ENCODE results near the gene SHH.
A peak's percentile ranks its signal among the peaks of the same experiment; 100 is the strongest.

Gene SHH

DNA sequence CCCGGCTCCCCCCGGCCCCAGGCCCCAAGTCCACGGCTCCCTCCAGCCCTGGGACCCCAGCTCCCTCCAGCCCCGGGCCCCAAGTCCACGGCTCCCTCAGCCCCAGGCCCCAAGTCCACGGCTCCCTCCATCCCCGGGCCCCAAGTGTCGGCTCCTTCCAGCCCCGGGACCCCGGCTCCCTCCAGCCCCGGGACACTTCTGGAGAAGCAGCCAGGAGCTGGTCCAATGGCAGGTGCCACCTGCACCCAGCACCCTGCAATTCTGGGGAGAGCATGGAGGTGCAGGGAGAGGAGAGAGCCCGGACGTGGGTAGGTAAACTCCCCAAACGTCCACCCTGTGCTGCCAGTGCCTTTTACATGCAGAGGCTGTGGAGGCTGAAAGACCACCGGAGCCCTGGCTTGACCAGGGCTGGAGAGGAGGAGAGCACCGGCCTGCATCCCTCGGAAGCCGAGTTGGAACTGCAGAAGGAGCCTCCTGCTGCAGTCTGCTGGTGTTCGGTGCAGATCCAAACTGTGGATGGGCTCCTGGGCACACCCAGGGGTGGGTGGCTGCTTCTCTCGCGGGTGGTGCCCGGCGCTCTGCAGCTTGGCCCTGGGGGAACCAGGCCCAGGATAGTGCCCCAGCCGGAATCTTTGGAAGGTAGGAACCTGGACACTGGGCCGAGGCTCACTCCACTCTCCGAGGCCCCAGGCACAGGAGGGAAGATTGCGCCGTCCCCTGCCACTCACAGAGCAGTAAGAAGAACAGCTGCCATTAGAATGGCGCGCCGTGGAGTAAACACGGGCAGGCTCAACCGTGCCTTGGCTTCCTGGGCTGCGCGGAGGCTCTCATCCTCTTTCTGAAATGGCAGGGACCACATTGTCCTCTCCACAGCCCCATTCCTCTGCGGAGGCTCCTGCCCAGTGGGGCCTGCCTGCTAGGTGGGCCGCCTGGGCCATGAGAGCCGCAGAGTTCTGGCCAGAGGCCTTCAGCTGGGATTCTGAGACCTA lies 14.7 kb downstream of the SHH start:
- in situ Hi-C loops (cut with MboI; ENCODE audit: low pct_unique_long_range_greater_than_20kb, low sequenced_read_pairs), result loop anchor here (25.0 kb wide), 1 partner anchor 1015 kb away; no protein-coding TSS in a partner anchor
- no peak for DNase-seq

DNA sequence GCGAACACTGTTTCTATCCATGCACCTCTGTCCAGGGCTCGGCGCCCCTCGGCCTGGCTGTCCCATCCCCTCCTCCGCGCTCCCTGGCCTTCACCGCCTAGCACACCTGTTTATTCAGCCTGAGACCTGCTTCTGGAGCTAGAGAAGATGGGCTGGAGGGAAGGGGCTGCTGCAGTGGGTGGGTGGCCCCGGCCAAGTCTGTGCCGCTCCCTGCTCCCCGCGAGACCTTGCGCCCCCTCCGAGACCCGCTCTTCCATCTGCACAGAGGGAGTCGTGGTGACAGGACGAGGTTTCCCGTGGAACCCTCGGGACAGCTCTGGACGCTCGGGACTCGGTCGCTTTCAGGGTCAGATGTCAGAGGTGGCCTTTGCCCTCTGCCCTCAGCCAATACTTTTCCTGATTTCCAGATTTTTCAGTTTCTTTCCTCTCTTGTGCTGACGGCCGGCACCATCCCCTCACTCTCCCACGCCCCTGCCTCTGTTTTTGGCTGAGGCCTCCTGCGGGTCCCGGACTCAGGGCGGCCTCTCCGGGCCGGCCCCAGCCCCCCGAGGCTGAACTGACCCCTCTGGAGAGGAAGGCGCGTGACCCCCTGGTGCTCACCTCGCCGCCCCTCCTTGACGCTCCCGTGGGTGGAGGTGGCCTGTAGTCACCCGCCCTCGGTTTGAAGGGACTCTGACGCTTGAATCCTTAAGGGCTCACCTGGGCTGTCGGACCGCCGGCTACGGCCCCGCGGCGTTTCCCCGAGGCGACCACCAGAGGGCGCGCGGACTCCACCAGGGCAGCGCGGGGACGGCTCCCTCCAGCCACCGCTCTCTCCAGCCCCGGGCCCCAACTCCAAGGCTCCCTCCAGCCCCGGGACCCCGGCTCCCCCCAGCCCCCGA lies 15.6 kb downstream of the SHH start:
- peak; percentile 66 for DNase-seq
- in situ Hi-C loops (cut with MboI; ENCODE audit: low pct_unique_long_range_greater_than_20kb, low sequenced_read_pairs), result loop anchor here (25.0 kb wide), 1 partner anchor 1016 kb away; no protein-coding TSS in a partner anchor

DNA sequence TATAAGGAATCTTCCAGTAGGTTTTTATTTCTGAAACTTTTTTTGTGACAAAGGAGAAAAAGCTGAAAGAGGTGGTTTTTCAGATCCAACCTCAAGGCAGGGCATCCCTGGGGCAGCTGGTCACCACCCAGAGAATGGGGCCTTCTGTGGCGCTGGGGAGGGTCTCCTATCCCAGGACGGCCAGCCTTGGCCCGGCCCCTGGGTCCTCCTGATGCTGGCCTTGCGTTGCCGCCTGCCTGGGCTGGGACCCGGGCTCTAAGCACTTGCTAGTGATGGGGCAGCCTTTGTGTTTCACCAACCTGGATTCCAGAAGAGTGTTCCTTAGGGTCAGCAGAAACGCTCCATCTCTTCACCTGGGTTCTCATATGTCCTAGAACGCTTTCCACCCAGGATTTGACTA lies 16.3 kb downstream of the SHH start:
- in situ Hi-C loops (cut with MboI; ENCODE audit: low pct_unique_long_range_greater_than_20kb, low sequenced_read_pairs), result loop anchor here (25.0 kb wide), 1 partner anchor 1016 kb away; no protein-coding TSS in a partner anchor

DNA sequence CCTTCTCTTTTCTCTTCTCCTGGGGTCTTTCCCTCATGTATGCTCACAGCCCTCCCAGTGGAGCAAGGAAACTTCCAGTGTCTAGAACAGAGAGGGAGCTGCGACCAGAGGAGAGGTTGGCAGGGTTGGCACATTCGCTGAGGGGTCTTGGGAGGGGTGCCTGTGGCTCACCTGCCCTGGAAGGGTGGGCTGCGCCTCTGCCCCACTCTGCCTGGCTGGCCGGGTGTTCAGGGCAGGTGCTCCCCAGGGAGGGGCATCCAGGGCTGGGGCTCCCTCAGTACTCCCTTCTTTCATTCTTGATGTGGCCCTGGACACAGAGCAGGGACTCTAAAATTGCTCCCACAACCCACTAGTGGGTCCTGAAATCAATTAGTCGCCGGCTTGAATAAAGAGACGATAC lies 16.9 kb downstream of the SHH start:
- in situ Hi-C loops (cut with MboI; ENCODE audit: low pct_unique_long_range_greater_than_20kb, low sequenced_read_pairs), result loop anchor here (25.0 kb wide), 1 partner anchor 1017 kb away; no protein-coding TSS in a partner anchor

More for the DNA sequence above, 16.3 kb downstream of the SHH start:
- DNase-seq, result no peak

DNA sequence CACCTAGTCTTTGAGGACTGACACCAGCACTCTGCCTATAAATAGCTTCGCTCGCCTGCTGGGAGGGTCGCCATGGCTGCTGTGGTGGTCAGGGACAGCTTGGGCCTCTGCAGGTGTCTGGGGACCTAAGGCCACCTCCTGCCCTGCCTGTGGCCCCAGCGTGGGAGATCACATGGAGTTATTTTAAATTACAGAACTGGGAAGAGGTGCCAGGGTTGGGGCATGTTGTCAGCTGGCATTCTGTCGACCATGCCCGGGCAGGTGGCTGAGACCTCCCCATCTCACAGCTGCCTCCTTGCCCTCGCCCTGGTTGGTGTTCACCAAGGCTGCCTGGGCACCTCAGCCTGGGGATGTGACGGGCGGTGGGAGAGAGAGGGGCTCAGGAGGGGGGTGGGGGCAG lies 18.1 kb downstream of the SHH start:
- in situ Hi-C loops (cut with MboI; ENCODE audit: low pct_unique_long_range_greater_than_20kb, low sequenced_read_pairs), result loop anchor here (25.0 kb wide), 1 partner anchor 1018 kb away; no protein-coding TSS in a partner anchor
- no peak for DNase-seq

More for the DNA sequence above, 16.9 kb downstream of the SHH start:
- DNase-seq, result no peak

DNA sequence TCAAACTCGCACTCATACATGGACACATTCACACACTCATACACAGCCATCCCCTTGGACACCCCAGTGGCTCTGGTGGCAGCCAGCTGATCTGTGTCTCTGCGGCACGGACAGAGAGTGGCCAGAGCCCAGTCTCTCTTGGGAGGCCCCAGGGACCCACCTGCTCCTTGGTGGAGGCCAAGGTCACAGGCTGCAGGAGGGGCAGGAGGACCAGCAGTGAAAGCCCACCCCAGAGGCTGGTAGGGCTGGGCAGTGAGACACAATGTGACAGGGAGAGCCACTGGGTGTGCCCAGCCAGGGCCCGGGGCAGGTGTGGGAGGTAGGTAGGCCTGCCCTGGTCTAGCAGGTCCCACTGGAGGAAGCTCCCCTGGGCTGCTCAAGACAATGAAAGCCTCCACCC lies 18.5 kb downstream of the SHH start:
- no peak for DNase-seq
- in situ Hi-C loops (cut with MboI; ENCODE audit: low pct_unique_long_range_greater_than_20kb, low sequenced_read_pairs), result loop anchor here (25.0 kb wide), 1 partner anchor 1019 kb away; no protein-coding TSS in a partner anchor

DNA sequence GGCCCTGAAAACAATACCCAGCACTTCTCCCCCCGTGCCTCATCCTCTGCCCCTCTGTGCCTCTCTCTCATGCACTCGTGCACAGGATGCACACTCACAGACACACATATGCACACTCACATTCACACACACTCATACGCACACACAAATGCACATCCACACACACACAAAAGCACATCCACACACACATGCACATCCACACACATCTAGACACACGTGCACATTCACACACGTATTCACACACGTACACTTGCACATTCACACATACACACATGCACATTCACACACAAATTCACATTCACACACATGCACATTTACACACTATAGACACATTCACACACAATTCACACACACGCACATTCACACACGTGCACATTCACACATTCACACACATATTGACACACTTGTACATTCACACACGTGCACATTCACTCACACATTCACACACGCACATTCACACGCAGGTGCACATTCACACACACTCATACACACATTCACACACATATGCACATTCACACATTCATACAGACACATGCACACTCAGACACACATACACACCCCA lies 19.2 kb downstream of the SHH start:
- DNase-seq, result no peak
- in situ Hi-C loops (cut with MboI; ENCODE audit: low pct_unique_long_range_greater_than_20kb, low sequenced_read_pairs), result loop anchor here (25.0 kb wide), 1 partner anchor 1019 kb away; no protein-coding TSS in a partner anchor

DNA sequence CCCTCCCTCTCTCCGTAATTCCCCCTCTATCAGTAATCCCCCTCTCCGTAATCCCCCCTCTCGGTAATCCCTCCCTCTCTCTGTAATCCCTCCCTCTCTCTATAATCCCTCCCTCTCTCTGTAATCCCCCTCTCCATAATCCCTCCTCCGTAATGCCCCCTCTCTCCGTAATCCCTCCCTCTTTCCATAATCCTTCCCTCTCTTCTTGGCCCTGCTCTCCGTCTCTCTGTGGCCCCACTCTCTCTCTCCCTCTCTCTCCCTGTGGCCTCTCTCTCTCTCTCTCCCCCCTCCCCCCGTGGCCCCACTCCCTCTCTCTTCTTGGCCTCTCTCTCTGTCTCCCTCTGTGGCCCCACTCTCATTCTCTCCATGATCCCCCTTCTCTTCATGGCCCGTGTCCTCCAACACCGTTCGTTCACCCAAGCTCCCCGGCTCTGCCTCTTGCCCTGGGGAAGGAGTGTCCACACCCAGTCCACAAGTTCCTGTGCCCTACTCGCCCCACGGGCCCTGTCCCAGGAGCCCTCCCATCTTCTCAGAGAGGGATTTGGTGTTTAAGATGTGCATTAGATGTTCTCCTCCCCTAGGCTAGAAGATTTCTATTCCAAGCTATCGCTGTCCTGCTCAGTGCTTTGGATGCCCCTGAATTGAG lies 19.8 kb downstream of the SHH start:
- no peak for DNase-seq
- in situ Hi-C loops (cut with MboI; ENCODE audit: low pct_unique_long_range_greater_than_20kb, low sequenced_read_pairs), result loop anchor here (25.0 kb wide), 1 partner anchor 1020 kb away; no protein-coding TSS in a partner anchor

DNA sequence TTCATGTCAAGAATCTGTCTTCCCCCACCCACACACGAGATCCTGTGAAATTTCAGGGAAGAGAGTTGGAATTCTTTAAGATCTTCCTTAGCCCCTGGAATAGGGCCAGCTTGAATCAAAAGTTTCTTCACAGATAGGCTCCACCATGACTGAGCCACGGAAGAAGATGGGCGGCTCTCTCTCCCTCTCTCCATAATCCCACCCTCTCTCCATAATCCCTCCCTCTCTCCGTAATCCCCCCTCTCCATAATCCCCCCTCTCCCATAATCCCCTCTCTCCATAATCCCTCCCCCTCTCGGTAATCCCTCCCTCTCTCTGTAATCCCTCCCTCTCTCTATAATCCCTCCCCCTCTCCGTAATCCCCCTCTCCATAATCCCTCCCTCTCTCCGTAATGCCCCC lies 20.4 kb downstream of the SHH start:
- no peak for DNase-seq
- in situ Hi-C loops (cut with MboI; ENCODE audit: low pct_unique_long_range_greater_than_20kb, low sequenced_read_pairs), result loop anchor here (25.0 kb wide), 1 partner anchor 1020 kb away; no protein-coding TSS in a partner anchor

DNA sequence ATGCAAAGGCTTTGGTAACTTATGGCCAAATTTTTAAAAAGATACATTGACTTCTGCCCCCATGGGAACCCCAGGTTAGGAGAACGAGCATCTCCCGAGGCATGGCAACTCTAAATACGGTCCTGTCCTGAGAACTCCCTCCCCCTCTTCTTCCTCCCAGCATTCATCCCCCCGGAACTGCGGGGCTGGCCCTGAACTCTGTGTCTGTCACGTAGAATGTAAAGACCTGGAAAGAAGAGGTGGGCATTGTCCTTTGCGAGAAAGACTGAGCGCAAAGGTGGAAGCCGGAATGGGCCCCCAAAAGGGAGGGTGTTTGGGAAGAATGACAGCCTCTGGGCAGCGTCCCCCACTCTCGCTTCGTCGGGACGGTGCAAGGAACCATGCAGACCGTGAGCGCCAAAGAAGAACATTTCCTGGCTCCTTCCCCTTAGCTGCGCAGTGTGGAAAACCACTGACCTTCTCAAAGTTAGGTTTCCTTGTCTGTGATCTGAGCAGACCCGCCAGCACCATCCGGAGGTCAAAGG lies 21.0 kb downstream of the SHH start:
- DNase-seq, result no peak
- in situ Hi-C loops (cut with MboI; ENCODE audit: low pct_unique_long_range_greater_than_20kb, low sequenced_read_pairs), result loop anchor here (25.0 kb wide), 1 partner anchor 1021 kb away; no protein-coding TSS in a partner anchor

DNA sequence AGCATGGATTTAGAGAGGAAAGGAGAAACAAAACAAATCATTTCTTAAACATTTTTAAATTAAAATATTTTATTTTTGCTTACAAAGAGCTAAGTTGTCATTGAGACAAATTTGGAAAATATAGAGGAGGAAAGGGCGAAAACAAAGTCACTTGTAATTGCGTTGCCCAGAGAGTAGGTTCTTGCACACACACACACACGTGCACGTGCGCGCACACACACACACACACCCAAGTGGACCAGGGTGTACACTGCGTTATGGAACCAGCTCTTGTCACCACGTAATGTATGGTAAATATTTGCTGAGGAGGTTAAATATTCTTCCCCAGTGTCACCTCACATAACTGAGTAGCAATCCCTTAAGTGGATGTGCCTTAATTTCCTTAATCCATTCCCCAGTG lies 21.6 kb downstream of the SHH start:
- in situ Hi-C loops (cut with MboI; ENCODE audit: low pct_unique_long_range_greater_than_20kb, low sequenced_read_pairs), result loop anchor here (25.0 kb wide), 1 partner anchor 1022 kb away; no protein-coding TSS in a partner anchor
- no peak for DNase-seq

DNA sequence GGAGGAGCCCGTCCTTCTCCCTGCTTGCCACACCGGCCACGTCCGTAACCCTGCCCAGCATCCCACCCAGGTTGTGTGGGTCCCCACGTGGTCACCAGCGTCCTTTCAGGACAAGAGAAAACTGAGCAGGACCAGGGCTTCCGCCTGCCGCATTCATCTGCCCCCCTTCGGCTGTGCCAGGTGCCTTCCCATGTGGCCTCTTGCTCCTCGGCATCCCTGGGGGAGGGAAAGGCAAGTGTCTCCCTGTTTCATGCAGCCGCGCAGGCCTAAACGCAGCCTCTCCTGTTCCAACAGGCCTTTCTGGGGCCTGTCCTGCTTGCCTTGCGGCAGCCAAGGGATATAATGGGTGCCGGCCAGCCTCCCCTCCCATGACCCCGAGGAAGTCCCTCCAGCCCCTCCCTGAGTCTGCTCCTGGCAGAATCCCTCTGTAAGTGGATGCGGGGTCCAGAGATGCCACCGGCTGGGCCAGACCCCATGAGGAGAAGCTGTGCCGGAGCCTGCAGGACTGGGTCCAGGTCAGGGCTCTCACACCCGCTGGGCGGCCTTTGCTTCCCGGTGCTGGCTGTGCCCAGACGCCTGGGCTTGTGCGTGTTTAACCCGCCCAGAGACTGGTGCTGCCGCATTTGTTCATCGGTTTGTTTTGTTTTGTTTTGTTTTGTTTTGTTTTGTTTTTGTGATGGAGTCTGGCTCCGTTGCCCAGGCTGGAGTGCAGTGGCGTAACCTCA lies 23.1 kb downstream of the SHH start:
- DNase-seq, result no peak
- in situ Hi-C loops (cut with MboI; ENCODE audit: low pct_unique_long_range_greater_than_20kb, low sequenced_read_pairs), result loop anchor here (25.0 kb wide), 1 partner anchor 1023 kb away; no protein-coding TSS in a partner anchor

DNA sequence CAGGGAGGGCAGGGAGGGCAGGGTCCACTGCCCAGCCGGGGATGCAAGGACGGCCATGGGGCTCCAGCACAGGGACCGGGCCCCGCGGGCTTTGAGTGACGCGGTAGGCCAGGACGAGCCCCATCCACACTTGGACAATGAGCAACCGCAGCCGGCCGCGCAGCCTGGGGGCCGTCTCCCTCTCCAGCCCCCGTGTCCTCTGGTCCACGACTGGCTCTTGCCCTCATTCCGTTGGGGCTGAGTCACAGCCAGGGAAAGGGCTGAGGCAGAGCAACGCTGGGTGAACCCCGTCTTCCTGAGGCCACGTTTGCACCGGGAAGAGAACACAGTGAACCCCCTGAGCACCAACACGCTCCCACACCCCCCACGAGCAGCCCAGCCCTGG lies 23.7 kb downstream of the SHH start:
- in situ Hi-C loops (cut with MboI; ENCODE audit: low pct_unique_long_range_greater_than_20kb, low sequenced_read_pairs), result loop anchor here (25.0 kb wide), 1 partner anchor 1024 kb away; no protein-coding TSS in a partner anchor
- DNase-seq, result no peak

DNA sequence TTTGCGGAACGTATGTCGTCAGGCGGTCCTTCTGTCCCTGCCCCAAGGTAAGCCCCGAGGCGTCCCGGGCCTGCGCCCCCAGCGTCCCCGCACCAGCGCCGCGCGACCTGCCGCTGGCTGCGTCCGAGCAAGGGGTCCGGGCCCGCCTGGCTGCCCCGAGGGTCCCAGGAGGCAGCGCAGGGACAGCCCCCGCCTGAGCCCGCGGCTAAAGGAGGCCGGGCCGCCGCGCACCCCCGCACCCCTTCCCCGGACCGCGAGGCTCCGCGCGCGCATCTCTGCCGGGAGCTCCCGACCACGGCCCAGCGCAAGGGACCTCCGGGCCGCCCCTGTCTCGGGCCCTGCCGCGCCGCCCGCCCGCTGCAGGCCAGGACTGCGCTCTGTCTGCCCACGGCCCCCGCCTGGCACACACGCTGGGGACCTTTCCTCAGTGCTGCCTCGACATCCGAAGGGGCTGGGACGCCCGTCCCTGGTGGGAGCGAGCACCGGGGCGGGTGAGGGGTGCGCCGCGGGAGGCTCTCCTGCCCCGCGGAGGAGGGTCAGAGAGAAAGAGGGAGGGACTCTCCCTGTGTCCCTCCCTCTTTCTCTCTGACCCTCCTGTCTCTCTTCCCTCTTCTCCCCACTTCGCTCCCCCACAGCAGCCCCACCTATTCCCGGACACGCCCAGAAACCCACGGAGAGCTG lies 25.0 kb downstream of the SHH start:
- in situ Hi-C loops (cut with MboI; ENCODE audit: low pct_unique_long_range_greater_than_20kb, low sequenced_read_pairs), result loop anchor here (25.0 kb wide), 1 partner anchor 1025 kb away; no protein-coding TSS in a partner anchor
- no peak for DNase-seq

DNA sequence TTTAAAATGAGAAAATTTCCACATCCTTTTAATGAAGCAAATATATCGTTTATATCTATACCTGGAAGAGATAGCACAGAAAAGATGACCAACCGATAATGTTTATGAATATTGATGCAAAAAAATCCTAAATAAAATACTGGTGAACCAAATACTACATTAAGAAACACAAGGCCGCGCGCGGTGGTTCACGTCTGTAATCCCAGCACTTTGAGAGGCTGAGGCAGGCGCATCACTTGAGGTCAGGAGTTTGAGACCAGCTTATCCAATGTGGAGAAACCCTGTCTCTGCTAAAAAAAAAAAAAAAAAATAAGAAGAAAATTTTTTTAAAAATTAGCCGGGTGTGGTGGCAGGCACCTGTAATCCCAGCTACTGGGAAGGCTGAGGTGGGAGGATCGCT lies 25.8 kb downstream of the SHH start:
- in situ Hi-C loops (cut with MboI; ENCODE audit: low pct_unique_long_range_greater_than_20kb, low sequenced_read_pairs), result loop anchor here (25.0 kb wide), 1 partner anchor 1026 kb away; no protein-coding TSS in a partner anchor
- DNase-seq, result no peak

DNA sequence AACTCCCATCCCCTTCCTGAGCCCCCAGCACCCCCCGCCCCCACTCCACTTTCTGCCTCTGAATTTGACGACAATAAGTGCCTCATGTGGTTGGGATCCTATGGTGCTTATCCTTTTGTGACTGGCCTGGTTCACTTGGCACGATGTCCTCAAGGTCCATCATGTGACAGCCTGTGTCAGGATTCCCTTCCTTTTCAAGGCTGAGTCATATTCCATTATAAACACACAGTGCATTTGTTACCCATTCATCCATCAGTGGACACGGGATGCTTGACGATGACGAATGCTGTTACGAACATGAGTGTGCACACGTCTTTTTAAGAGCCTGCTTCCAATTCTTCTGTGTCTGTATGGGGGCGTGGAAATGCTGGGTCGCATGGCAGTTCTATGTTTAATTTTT lies 26.7 kb downstream of the SHH start:
- in situ Hi-C loops (cut with MboI; ENCODE audit: low pct_unique_long_range_greater_than_20kb, low sequenced_read_pairs), result loop anchor here (25.0 kb wide), 1 partner anchor 1027 kb away; no protein-coding TSS in a partner anchor
- no peak for DNase-seq

DNA sequence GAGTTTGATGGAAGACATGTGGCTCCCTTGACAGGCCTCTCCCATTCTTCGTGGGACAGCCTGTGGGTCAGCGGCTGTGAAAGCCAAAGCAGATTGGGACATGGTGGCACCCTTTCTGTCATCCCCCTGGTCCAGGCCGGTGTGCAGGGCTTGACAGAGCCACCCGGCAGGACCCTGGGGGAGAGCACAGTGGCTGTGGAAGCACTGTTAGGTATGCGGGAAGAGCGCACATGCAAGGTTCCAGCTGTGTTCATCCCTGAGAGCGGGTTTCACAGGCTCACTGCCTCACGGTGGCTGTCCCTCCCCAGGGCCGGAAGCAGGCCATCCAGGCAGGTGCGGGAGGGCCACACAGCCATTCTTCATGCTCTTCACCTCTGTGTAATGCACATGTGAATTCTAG lies 29.8 kb downstream of the SHH start:
- no peak for DNase-seq
- in situ Hi-C loops (cut with MboI; ENCODE audit: low pct_unique_long_range_greater_than_20kb, low sequenced_read_pairs), result loop anchor here (25.0 kb wide), 1 partner anchor 1030 kb away; no protein-coding TSS in a partner anchor
